ENCODE measurements around the gene MCOLN1.

The MCOLN1 gene

DNA sequence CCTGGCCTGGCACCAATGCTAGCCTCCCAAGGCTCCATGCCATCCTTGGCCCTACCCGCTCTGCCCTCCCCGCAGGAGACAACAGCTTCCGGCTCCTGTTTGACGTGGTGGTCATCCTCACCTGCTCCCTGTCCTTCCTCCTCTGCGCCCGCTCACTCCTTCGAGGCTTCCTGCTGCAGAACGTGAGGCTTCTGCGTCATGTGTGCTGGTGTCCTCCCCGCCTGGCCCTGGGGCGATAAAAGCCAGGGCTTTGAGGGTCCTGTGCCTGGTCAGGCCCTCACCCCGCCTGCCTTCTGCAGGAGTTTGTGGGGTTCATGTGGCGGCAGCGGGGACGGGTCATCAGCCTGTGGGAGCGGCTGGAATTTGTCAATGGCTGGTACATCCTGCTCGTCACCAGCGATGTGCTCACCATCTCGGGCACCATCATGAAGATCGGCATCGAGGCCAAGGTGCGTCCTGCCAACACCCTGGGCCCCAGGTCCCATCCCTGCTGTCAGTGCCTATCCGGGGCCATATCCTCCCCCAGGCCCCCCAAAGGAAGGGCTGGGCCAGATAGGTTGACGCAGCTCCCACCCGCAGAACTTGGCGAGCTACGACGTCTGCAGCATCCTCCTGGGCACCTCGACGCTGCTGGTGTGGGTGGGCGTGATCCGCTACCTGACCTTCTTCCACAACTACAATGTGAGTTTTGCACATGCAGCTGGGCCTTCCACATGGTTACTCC lies 6.3 kb downstream of the MCOLN1 start:
- ATAC-seq: no peak
- TF ChIP-seq ESRRG (CRISPR knock-in tag; IDR thresholded peaks at IDR 0.05) (no peak), GLIS3 (CRISPR knock-in tag; IDR thresholded peaks at IDR 0.05) (no peak), ZFP3 (CRISPR knock-in tag; IDR thresholded peaks at IDR 0.05) (no peak), SNAI2 (CRISPR knock-in tag; IDR thresholded peaks at IDR 0.05) (no peak), ZNF70 (CRISPR knock-in tag; IDR thresholded peaks at IDR 0.05) (no peak), CSDC2 (CRISPR knock-in tag; IDR thresholded peaks at IDR 0.05) (no peak), ZC3H10 (CRISPR knock-in tag; IDR thresholded peaks at IDR 0.05) (no peak), BACH2 (CRISPR knock-in tag; IDR thresholded peaks at IDR 0.05; ENCODE audit: borderline replicate concordance) (no peak), PPARA (CRISPR knock-in tag; IDR thresholded peaks at IDR 0.05; ENCODE audit: borderline replicate concordance) (no peak), CSRNP3 (CRISPR knock-in tag; IDR thresholded peaks at IDR 0.05) (no peak), RARB (CRISPR knock-in tag; IDR thresholded peaks at IDR 0.05) (no peak), ZNF8 (CRISPR knock-in tag; IDR thresholded peaks at IDR 0.05) (no peak), ZFP30 (CRISPR knock-in tag; IDR thresholded peaks at IDR 0.05) (no peak), TOX (CRISPR knock-in tag; IDR thresholded peaks at IDR 0.05; ENCODE audit: borderline replicate concordance) (no peak)
- TF ChIP-seq, protein P1, sequence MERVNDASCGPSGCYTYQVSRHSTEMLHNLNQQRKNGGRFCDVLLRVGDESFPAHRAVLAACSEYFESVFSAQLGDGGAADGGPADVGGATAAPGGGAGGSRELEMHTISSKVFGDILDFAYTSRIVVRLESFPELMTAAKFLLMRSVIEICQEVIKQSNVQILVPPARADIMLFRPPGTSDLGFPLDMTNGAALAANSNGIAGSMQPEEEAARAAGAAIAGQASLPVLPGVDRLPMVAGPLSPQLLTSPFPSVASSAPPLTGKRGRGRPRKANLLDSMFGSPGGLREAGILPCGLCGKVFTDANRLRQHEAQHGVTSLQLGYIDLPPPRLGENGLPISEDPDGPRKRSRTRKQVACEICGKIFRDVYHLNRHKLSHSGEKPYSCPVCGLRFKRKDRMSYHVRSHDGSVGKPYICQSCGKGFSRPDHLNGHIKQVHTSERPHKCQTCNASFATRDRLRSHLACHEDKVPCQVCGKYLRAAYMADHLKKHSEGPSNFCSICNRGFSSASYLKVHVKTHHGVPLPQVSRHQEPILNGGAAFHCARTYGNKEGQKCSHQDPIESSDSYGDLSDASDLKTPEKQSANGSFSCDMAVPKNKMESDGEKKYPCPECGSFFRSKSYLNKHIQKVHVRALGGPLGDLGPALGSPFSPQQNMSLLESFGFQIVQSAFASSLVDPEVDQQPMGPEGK (CRISPR knock-in tag; IDR thresholded peaks at IDR 0.05; ENCODE audit: borderline replicate concordance): no peak
- TF ChIP-seq, protein P2, sequence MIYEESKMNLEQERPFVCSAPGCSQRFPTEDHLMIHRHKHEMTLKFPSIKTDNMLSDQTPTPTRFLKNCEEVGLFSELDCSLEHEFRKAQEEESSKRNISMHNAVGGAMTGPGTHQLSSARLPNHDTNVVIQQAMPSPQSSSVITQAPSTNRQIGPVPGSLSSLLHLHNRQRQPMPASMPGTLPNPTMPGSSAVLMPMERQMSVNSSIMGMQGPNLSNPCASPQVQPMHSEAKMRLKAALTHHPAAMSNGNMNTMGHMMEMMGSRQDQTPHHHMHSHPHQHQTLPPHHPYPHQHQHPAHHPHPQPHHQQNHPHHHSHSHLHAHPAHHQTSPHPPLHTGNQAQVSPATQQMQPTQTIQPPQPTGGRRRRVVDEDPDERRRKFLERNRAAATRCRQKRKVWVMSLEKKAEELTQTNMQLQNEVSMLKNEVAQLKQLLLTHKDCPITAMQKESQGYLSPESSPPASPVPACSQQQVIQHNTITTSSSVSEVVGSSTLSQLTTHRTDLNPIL (CRISPR knock-in tag; IDR thresholded peaks at IDR 0.05; ENCODE audit: low read depth): no peak

- ATAC-seq: no peak
- TF ChIP-seq ZNF565 (CRISPR knock-in tag; conservative IDR thresholded peaks at IDR 0.05; ENCODE audit: low read depth) (no peak), SNAI2 (CRISPR knock-in tag; IDR thresholded peaks at IDR 0.05) (no peak), OSR1 (CRISPR knock-in tag; IDR thresholded peaks at IDR 0.05) (no peak), CSDC2 (CRISPR knock-in tag; IDR thresholded peaks at IDR 0.05) (no peak), PPARA (CRISPR knock-in tag; IDR thresholded peaks at IDR 0.05; ENCODE audit: borderline replicate concordance) (no peak), ESRRG (CRISPR knock-in tag; IDR thresholded peaks at IDR 0.05) (no peak), BACH2 (CRISPR knock-in tag; IDR thresholded peaks at IDR 0.05; ENCODE audit: borderline replicate concordance) (no peak), POU6F1 (CRISPR knock-in tag; IDR thresholded peaks at IDR 0.05; ENCODE audit: borderline replicate concordance, low read depth) (no peak), CSRNP3 (CRISPR knock-in tag; IDR thresholded peaks at IDR 0.05) (no peak), TOX (CRISPR knock-in tag; IDR thresholded peaks at IDR 0.05; ENCODE audit: borderline replicate concordance) (no peak), ZC3H10 (CRISPR knock-in tag; IDR thresholded peaks at IDR 0.05) (no peak)
- TF ChIP-seq, protein P3, sequence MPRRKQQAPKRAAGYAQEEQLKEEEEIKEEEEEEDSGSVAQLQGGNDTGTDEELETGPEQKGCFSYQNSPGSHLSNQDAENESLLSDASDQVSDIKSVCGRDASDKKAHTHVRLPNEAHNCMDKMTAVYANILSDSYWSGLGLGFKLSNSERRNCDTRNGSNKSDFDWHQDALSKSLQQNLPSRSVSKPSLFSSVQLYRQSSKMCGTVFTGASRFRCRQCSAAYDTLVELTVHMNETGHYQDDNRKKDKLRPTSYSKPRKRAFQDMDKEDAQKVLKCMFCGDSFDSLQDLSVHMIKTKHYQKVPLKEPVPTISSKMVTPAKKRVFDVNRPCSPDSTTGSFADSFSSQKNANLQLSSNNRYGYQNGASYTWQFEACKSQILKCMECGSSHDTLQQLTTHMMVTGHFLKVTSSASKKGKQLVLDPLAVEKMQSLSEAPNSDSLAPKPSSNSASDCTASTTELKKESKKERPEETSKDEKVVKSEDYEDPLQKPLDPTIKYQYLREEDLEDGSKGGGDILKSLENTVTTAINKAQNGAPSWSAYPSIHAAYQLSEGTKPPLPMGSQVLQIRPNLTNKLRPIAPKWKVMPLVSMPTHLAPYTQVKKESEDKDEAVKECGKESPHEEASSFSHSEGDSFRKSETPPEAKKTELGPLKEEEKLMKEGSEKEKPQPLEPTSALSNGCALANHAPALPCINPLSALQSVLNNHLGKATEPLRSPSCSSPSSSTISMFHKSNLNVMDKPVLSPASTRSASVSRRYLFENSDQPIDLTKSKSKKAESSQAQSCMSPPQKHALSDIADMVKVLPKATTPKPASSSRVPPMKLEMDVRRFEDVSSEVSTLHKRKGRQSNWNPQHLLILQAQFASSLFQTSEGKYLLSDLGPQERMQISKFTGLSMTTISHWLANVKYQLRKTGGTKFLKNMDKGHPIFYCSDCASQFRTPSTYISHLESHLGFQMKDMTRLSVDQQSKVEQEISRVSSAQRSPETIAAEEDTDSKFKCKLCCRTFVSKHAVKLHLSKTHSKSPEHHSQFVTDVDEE (CRISPR knock-in tag; IDR thresholded peaks at IDR 0.05): no peak
- TF ChIP-seq, protein P1 (CRISPR knock-in tag; IDR thresholded peaks at IDR 0.05; ENCODE audit: borderline replicate concordance): no peak
Observed at GRCh38 chr19:7529246-7529600, 6.8 kb downstream of the MCOLN1 start.
